SU-DHL-6 (cell line): ENCODE data around the gene CCKAR.

Source experiments
- H2AFZ ChIP-seq: fragments of 200-600 bp; sonication (generic); 2 replicates; pipeline ENCODE4 v1.6.1; 2014; ENCODE audit warnings: low read depth, mild to moderate bottlenecking, moderate library complexity, mixed read lengths, antibody characterized with exemption, low read length; ENCODE audit not compliant: severe bottlenecking
- H3F3A ChIP-seq: fragments of 200-600 bp; shearing (Covaris generic); 2 replicates; pipeline ENCODE4 v1.6.0; 2016; ENCODE audit warnings: antibody characterized with exemption, mild to moderate bottlenecking; ENCODE audit not compliant: insufficient read depth
- H3K27ac ChIP-seq: fragments of 200-600 bp; sonication (generic); 2 replicates; pipeline ENCODE4 v1.5.1; 2016; ENCODE audit warnings: low read depth, mild to moderate bottlenecking, low read length, moderate library complexity, mixed read lengths
- H3K27me3 ChIP-seq: fragments of 200-600 bp; sonication (generic), shearing (Covaris generic); 2 replicates; pipeline ENCODE4 v1.6.0; 2014; ENCODE audit warnings: mild to moderate bottlenecking, low read length
- H3K36me3 ChIP-seq: fragments of 200-600 bp; sonication (generic); 2 replicates; pipeline ENCODE4 v1.6.1; 2014; ENCODE audit warnings: mild to moderate bottlenecking, low read length, mixed read lengths
- H3K4me2 ChIP-seq: fragments of 300-600, 200-600 bp; shearing (Covaris generic), sonication (generic); 2 replicates; pipeline ENCODE4 v1.6.0; 2014; ENCODE audit warnings: low read length, low read depth, mild to moderate bottlenecking; ENCODE audit not compliant: poor library complexity, severe bottlenecking
- H3K4me3 ChIP-seq: fragments of 200-600 bp; sonication (generic); 2 replicates; pipeline ENCODE4 v1.5.1; 2014; ENCODE audit warnings: antibody characterized with exemption, low read length, mild to moderate bottlenecking, mixed read lengths; ENCODE audit not compliant: insufficient read depth, poor library complexity, severe bottlenecking
- H3K79me2 ChIP-seq: fragments of 200-600 bp; sonication (generic); 2 replicates; pipeline ENCODE4 v1.6.1; 2014; ENCODE audit warnings: mild to moderate bottlenecking, low read length, moderate library complexity; ENCODE audit not compliant: insufficient read depth
- H3K9ac ChIP-seq: fragments of 200-600 bp; sonication (generic); 2 replicates; pipeline ENCODE4 v1.7.0; 2014; ENCODE audit warnings: mild to moderate bottlenecking, low read length
- H3K9me2 ChIP-seq: fragments of 200-600 bp; sonication (generic); replicated peaks from 2 replicates; pipeline ENCODE4 v1.6.1; 2014; ENCODE audit warnings: low read length; ENCODE audit not compliant: insufficient read depth
- H3K9me3 ChIP-seq: fragments of 200-600 bp; sonication (generic); 2 replicates; pipeline ENCODE4 v1.6.1; 2014; ENCODE audit warnings: low read length, mixed read lengths; ENCODE audit not compliant: insufficient read depth
- H4K20me1 ChIP-seq: fragments of 200-600 bp; sonication (generic); 2 replicates; pipeline ENCODE4 v1.6.1; 2014; ENCODE audit warnings: low read depth, mild to moderate bottlenecking, antibody characterized with exemption, low read length, moderate library complexity, mixed read lengths
- EZH2phosphoT487 ChIP-seq: fragments of 200-600 bp; sonication (generic), shearing (Covaris generic); conservative IDR thresholded peaks from 2 replicates; pipeline ENCODE4 v1.6.1; 2018; ENCODE audit warnings: mild to moderate bottlenecking, antibody characterized with exemption, low read length, moderate library complexity, mixed read lengths
- TF ChIP-seq, protein P1 (sequence below): fragments of 200-600 bp; sonication (generic); IDR thresholded peaks from one replicate; pipeline ENCODE4 v1.5.1; 2017; ENCODE audit warnings: antibody characterized with exemption, mild to moderate bottlenecking, low read length, moderate library complexity; ENCODE audit not compliant: insufficient read depth, poor library complexity, severe bottlenecking

The CCKAR gene

DNA sequence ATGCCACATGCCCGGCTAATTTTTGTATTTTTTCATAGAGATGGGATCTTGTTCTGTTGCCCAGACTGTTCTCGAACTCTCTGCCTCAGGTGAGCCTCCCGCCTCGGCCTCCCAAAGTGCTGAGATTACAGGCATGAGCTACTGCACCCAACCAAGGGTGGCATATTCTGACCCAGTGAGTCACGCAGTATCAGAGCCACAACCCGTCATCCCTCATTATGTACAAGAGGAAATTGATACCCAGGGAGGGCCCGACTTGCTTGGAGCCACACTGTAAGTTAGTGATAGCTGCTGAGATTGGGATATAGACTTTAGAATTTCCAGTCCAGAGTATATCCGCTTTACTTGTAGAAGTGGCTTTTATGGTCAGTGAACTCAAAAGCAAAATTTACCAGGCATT, 14.6 kb downstream of the CCKAR start:
- Histone ChIP-seq H3K27me3 (no peaks in the 10 kb centered on the region), H3K79me2 (no peaks in the 10 kb centered on the region), H3K9ac (no peak overlapping the region), H3K4me3 (no peak overlapping the region), H3K27ac (no peak overlapping the region), H4K20me1 (no peaks in the 10 kb centered on the region), H3K9me3 (no peaks in the 10 kb centered on the region), H2AFZ (no peak overlapping the region), H3K4me2 (no peak overlapping the region), H3K9me2 (no peaks in the 10 kb centered on the region), H3F3A (no peaks in the 10 kb centered on the region), H3K36me3 (no peaks in the 10 kb centered on the region)
- TF ChIP-seq, protein P1, sequence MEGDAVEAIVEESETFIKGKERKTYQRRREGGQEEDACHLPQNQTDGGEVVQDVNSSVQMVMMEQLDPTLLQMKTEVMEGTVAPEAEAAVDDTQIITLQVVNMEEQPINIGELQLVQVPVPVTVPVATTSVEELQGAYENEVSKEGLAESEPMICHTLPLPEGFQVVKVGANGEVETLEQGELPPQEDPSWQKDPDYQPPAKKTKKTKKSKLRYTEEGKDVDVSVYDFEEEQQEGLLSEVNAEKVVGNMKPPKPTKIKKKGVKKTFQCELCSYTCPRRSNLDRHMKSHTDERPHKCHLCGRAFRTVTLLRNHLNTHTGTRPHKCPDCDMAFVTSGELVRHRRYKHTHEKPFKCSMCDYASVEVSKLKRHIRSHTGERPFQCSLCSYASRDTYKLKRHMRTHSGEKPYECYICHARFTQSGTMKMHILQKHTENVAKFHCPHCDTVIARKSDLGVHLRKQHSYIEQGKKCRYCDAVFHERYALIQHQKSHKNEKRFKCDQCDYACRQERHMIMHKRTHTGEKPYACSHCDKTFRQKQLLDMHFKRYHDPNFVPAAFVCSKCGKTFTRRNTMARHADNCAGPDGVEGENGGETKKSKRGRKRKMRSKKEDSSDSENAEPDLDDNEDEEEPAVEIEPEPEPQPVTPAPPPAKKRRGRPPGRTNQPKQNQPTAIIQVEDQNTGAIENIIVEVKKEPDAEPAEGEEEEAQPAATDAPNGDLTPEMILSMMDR: no peak
- no peak for TF ChIP-seq EZH2phosphoT487

DNA sequence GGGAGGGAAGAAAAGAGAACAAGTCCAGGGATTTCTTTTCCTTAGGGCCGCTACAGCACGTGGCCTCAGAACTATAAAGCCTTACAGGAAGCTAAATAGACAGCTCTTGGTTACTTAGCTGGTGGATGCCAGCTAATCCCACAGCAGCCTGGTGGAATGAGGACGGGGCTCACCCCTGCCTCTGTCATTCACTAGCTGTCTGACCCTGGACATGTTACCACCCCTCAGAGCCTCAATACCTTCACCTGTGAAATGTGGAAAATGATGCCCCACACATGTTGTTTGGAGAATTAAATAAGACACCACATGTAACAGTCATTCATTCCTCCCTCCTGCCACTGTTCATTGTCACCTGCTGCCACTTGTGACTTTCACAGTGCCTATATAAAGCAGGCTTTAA, 15.7 kb downstream of the CCKAR start:
- TF ChIP-seq EZH2phosphoT487: no peak
- TF ChIP-seq, protein P1: no peak
- Histone ChIP-seq H3K27me3 (no peaks in the 10 kb centered on the region), H3K9ac (no peak overlapping the region), H3F3A (no peaks in the 10 kb centered on the region), H3K9me3 (no peaks in the 10 kb centered on the region), H3K4me3 (no peak overlapping the region), H3K4me2 (no peak overlapping the region), H3K79me2 (no peaks in the 10 kb centered on the region), H3K36me3 (no peaks in the 10 kb centered on the region), H2AFZ (no peak overlapping the region), H4K20me1 (no peaks in the 10 kb centered on the region), H3K27ac (no peak overlapping the region), H3K9me2 (no peaks in the 10 kb centered on the region)

DNA sequence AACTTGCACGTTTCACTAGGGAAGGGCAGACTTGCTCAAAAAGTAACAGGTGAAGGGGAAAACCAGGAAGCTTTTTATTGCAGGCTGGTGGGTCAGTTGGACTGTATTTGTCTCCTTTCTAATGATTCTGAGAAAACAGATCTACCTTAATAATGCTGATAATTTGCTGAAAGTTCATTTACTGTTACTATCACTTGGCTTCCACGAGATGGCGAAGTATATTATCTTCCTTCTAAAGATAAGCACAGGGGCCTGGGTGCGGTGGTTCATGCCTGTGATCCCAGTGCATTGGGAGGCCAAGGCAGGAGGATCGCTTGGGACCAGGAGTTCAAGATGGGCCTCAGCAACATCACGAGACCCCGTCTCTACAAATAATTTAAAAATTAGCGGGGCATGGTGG, 16.4 kb downstream of the CCKAR start:
- TF ChIP-seq, protein P1: no peak
- TF ChIP-seq EZH2phosphoT487: no peak
- Histone ChIP-seq H2AFZ (no peak overlapping the region), H3K27me3 (no peaks in the 10 kb centered on the region), H3K4me3 (no peak overlapping the region), H3K36me3 (no peaks in the 10 kb centered on the region), H3F3A (no peaks in the 10 kb centered on the region), H3K9me3 (no peaks in the 10 kb centered on the region), H3K9me2 (no peaks in the 10 kb centered on the region), H3K27ac (no peak overlapping the region), H3K79me2 (no peaks in the 10 kb centered on the region), H4K20me1 (no peaks in the 10 kb centered on the region), H3K4me2 (no peak overlapping the region), H3K9ac (no peak overlapping the region)
